Measurements from ENCODE around the gene NLRX1.
"Not testable (repeated sequence)": the region's sequence is repeated elsewhere in the genome, so short reads cannot be mapped to it uniquely, and the experiment has no call there.

NLRX1 gene, protein sequence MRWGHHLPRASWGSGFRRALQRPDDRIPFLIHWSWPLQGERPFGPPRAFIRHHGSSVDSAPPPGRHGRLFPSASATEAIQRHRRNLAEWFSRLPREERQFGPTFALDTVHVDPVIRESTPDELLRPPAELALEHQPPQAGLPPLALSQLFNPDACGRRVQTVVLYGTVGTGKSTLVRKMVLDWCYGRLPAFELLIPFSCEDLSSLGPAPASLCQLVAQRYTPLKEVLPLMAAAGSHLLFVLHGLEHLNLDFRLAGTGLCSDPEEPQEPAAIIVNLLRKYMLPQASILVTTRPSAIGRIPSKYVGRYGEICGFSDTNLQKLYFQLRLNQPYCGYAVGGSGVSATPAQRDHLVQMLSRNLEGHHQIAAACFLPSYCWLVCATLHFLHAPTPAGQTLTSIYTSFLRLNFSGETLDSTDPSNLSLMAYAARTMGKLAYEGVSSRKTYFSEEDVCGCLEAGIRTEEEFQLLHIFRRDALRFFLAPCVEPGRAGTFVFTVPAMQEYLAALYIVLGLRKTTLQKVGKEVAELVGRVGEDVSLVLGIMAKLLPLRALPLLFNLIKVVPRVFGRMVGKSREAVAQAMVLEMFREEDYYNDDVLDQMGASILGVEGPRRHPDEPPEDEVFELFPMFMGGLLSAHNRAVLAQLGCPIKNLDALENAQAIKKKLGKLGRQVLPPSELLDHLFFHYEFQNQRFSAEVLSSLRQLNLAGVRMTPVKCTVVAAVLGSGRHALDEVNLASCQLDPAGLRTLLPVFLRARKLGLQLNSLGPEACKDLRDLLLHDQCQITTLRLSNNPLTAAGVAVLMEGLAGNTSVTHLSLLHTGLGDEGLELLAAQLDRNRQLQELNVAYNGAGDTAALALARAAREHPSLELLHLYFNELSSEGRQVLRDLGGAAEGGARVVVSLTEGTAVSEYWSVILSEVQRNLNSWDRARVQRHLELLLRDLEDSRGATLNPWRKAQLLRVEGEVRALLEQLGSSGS

DNA sequence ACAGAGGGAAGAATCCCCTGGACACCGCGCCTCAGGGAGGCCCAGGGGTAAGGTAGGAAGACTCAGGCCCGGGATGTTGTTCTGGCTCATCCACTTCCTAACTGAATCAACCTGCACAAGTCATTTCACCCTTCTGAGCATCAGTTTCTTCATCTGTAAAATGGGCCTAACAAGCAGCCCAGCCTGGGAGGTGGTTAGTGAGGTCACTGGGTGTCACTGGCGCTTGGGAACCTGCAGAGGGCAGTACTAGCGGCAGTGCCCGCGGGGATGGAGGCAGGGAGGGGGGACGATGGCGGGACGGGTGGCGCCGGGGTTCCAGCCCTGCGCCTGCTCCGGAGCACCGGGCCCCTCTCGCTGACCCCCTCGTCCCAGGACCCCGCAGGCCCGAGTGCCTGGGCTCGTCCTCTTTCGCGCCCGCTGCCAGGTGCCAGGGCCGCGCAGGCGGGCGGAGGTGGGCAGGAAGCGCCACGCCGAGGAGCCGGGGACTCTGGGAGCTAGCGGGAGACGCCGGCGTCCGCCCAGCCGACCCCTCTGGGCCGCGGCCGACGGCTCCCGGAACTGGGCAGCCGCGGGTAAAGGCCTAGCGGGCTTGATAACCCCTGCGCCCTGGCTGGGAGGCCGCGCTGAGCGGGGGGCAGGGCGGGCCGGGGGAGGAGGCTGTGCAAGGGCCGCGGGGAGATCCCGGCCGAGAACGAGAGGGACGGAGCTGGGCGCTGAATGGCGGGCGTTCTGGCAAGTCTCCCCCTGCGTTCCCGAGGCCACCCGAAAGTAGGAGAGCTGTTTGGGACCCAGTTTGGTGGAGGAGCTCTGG is at the start of gene NLRX1:
Gene NLRX1, plus strand, starts transcription at position 255 of the 811 bp plus-strand sequence. CDS start 2,679 bp downstream, outside the sequence.
- peak; percentile 63 to 66 for DNase-seq

DNA sequence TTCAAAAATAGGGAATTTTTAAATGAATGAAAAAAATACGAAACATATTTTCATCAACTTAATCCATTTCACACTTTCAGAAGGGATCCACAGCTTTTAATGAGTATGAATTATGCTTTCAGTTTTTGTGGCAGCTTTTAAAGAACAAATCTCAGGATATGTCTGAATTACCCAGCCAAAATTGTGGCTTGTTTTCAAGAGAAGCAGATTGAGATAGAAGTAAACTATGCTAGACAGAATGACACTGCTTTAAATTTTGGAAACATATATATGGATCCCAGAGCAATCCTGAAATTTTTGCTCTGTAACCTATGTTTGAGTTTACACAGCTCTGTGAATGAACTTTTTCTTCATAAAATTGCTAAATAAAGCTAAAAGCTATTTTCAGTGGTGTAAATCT is 49.6 kb upstream of the NLRX1 start:
- DNase-seq = no peak

DNA sequence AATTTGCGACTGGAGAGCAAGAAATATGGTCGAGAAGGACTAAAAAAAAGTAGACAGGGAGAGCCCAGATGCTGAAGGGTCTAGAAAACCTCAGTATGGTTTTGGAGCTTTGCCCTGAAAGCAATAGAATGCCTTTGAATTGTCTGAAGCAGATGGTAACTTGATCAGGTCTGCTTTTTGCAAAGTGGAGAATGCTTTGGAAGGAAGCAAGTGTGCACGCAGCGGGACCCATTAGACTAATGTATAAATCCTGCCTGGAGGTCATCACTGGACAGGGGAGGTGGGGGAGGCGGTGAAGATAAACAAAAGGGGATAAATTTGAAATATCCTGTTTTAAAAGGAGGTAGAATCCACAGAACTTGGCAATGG is 47.9 kb upstream of the NLRX1 start:
- DNase-seq = no peak

DNA sequence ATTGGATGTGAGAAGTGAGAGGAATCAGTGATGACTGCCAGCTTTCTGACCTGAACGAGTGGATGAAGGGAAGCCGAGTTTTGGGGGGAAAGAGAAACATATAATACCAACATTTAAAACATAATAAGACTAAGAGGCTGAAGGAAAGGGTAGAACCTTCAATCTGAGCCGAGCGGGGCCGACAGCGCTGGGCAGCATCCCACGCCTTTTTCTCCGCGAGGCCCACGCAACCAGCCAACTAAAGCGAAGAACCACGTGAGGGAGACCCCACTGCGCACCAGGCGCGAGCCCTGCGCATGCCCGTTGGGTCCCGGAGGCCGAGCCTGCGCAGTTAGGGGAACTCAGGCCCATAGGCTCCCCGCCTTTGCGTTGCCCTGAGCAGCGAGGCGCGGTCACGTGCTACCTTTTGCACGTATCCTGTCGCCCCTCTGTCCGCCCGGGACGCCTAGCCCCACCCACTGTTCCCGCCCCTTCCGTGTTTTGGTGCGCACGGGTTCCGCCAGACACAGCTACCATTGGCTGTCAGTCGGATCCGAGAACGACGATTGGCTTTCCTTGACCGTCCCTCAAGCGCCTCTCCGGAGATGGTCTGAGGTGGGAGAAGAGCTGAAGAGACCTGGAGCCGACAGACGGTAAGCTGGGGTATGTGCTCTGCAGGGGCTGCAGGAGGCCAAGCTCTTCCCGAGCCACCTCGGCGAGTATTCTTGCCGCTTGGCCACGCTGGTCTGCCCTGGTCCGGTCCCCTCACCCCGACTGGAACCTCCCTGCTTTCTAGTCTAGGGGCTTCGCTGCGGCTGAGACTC is 47.3 kb upstream of the NLRX1 start, which contains the start of gene HINFP:
Gene HINFP, plus strand, starts transcription at position 573 of the 803 bp plus-strand sequence. CDS start 5,365 bp downstream, outside the sequence.
- DNase-seq = peak; percentile 97 to 98

DNA sequence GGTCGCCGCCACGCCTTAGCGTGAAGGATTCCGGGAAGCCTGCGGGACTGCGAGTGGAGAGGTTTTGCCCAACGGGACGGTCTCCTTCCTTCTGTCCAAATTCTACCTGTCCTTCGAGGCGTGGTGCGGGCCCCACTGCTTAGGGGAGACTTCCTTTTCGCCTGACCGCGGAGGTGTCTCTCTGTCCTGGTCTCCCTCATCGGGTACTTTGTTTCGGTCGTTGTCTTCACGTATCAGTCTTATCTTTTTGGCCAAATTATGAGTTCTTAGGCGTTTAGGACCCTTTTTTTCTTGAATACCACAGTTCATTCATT is 46.8 kb upstream of the NLRX1 start:
- DNase-seq = no peak

DNA sequence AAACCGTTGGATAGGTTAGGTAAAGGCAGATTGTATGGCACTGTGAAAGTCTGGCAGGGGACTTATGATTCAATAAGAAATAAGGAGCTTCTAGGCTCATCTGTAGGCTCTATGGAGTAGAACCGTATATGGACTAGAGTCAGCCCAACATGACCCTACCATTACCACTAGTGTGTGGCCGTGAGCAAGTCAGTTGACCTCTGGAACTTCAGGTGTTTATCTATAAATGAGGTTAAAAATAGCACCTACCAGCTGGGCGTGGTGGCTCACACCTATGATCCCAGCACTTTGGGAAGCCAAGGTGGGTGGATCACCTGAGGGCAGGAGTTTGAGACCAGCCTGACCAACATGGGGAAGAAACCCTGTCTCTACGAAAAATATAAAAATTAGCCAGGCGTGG is 42.7 kb upstream of the NLRX1 start:
- DNase-seq = no peak

DNA sequence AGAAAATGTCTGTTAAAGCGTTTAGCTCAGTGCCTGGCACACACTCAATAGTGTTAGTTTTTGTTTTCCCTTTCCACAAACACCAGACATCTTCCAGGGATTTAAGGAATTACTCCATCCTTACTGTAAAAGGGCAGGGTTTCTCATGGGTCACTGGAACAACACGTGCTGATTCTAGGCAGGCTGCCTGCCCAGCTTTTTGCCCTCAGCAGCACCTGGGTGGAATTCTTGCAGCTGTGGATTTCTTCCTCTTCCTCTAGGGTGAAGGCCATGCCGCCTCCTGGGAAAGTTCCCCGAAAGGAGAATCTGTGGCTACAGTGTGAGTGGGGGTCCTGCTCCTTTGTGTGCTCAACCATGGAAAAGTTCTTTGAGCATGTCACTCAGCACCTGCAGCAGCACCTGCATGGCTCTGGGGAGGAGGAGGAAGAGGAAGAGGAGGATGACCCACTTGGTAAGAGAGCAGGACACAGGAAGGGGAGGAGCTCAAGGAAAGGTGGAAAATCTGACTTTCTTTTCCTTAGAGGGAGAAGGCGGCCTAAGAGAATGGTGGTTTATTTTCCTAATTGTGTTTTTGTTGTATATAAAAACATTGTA is 41.8 kb upstream of the NLRX1 start:
- no peak for DNase-seq

DNA sequence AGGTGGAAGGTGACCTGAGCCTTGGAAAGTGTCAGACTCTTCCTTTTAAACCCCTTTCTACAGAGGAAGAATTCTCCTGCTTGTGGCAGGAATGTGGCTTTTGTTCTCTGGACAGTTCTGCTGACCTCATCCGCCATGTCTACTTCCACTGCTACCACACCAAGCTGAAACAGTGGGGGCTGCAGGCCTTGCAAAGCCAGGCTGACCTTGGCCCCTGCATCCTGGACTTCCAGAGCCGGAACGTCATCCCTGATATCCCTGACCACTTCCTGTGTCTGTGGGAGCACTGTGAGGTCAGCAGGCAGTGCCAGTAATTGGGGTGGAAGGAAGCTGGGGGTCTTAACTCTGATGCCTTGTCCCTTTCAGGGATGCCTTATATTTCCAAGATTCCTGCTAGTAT is 37.9 kb upstream of the NLRX1 start:
- no peak for DNase-seq

DNA sequence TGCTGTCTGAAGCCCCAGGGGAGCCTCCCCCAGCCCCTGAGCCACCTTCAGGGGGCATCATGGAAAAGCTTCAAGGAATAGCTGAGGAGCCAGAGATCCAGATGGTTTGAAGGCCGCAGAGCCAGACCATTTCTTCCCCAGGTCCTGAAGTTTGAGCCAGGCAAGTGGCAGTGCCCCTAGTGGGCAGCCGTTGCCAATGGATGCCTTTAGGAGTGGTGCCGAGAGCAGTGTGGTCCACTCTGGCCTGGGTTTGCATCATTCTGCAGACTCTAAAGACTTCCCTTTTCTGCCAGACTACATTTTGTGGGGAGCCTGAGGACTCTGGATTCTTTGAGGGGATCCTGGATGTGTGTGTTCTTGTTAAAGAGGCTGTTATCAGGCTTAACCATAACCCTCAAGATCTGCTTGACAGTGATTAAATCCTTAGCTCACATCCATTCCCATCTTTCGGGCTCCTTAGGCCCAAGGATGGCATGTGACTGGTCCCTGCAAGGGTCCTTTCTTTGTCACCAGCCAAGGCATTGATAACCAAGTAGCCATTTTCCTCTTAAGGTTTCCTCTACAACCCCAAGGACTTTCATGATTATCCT is 34.0 kb upstream of the NLRX1 start:
- DNase-seq = no peak

DNA sequence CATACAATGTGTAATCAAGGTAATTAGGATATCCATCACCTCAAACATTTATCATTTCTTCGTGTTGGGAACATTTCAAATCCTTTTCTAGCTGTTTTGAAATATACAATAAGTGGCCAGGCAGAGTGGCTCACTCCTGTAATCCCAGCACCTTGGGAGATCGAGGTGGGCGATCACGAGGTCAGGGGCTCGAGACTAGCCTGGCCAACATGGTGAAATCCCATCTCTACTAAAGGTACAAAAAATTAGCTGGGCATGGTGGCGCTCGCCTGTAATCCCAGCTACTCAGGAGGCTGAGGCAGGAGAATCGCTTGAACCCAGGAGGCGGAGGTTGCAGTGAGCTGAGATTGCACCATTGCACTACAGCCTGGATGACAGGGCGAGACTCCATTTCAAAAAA is 29.2 kb upstream of the NLRX1 start:
- DNase-seq = not testable (repeated sequence)

DNA sequence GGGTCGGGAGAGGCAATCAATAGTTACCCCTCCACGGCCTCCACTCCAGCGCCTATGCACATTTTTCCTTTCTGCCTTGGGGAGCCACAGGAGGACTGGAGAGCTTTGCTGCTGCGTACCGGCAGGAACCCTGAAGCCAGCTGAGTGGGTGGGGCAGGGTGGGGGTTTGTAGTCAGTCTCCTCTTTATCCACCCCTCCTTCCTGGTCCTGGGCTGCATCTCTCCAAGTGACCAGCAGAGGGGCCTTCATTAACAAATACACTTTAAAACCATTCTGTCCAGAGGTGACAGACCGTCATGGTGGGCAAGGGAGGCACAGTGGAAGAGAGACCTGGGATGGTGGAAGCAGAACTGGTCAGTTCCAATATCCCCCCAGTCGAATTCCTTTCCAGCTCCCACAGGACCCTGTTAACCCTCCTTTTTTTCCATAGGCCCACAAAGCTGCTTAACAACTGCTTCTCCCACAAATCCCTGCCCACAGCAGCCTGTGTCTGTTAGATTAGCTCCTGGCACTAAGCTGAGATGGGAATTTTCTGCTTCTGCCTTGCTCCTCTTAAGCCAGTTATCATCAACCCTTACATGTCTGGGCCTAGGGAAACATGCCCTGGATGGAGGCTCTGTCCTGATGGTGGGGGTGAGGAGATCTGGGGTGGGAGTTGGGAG is 23.6 kb upstream of the NLRX1 start:
- DNase-seq = peak; percentile 32 to 42

DNA sequence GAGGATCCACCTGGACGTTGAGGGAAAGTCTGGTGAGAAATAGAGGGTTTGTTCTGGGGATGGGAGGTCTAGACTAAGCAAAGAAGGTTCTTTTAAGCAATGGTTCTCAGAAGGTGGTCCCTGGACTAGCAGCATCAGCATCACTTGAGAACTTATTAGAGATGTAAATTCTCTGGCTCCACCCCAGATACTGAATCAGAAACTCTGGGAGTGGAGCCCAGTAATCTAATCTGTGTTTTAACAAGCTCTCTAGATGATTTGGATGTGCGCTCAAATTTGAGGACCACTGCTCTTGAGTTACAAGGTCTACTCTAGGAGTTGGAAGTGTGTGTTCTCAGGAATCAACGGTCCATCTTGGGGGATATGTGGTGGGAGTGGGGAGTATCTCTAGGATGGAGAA is 23.0 kb upstream of the NLRX1 start:
- DNase-seq = no peak

DNA sequence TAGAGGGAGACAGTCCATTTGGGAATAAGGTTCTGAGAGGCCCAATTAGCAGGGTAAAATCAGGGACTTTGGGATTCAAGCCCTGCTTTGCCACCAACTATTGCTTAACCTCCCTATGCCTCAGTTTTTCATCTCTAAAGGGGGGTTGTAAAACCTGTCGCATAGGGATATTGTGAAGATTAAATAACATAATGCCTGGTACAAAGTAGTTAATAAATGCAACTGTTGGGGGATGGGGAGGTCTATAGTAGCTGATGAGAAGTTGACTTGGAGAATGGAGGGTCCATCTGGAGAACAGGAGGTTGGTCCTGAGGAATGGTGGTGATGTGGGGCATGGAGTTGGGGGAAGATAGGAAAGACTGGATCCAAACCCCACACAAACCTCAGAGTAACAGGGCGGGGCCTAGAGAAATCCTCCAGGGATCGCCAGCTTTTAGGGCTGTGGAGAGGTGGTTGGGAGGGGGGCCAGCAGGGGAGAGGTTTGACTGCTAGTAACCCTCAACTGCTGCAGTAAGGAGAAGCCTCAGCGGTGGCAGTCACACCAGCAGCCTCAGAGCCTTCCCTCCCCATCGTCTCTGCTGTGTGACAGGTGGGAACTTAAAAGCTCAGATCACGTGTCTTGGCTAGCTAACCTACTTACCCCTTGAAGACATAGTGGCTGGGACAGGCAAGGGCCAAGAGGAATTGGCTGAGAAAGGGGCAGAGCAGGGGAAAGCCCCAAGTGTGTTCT is 20.8 kb upstream of the NLRX1 start:
- no peak for DNase-seq

DNA sequence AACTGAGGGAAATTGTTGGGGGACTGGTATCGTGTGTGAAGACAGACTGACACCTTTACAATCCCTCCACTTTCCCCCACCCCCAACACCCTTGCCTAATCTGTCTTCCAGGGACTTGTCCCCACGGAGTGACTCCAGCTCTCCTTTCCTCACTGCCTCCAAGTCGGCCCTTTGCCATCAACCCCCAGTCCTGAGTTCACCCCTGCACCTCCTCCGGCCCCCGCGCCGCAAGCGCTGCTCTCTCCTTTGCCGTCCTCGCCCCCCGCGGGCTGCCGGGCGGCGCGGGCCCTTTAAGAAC is 19.9 kb upstream of the NLRX1 start:
- DNase-seq = no peak

DNA sequence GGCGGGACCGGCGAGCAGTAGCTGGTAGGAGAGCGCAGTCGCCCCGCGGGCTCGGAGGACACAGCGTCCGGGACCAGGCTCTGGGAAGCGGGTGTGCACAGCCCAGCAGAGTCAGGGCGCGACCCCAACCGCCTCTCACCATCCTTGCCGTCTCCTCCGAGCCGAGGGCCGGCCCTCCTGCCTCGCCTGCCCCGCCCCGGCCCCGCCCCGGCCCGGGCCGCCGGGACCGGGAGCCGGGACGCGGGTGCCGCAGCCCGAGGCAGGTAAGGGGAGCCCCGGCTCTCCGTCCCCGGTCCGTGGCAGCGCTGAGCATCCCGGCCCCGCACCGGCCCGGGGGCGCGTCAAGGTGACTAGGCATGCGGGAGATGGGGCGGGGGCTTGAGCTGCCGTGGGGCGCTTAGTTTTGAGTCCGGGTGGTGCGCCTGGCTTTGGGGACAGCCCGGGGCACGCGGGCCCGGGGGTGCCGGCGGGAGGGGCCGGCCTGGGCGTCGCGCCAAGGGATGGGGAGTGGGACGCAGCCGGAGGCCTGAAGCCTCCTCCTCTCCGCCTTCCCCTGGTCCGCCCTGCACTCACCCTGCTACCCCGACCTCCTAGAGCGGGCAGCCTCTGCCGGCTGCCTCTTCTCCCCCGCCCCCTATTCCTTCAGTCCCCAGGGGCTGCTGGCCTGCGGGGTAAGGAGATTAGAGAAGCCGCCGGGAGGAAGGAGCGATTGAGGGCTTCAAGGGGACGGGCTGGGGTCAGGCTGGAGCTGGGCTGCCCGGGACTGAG is 19.3 kb upstream of the NLRX1 start, which contains the start of gene ABCG4:
Gene ABCG4, plus strand, starts transcription at position 35 of the 768 bp plus-strand sequence. CDS start 914 bp downstream, outside the sequence.
- no peak for DNase-seq

DNA sequence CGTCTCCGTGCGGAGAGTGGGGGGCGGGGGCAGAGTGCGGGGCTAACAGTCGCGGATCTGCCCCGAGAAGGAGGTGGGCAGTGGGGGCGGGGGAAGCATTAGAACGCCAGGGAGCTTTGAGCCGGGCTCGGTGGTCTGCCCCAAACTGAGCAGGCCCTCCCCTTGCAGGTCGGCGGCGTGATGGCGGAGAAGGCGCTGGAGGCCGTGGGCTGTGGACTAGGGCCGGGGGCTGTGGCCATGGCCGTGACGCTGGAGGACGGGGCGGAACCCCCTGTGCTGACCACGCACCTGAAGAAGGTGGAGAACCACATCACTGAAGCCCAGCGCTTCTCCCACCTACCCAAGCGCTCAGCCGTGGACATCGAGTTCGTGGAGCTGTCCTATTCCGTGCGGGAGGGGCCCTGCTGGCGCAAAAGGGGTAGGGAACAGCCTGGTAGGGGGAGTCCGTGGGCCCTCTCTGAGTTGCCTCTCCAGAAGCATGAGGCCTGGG is 18.7 kb upstream of the NLRX1 start:
- DNase-seq = no peak

DNA sequence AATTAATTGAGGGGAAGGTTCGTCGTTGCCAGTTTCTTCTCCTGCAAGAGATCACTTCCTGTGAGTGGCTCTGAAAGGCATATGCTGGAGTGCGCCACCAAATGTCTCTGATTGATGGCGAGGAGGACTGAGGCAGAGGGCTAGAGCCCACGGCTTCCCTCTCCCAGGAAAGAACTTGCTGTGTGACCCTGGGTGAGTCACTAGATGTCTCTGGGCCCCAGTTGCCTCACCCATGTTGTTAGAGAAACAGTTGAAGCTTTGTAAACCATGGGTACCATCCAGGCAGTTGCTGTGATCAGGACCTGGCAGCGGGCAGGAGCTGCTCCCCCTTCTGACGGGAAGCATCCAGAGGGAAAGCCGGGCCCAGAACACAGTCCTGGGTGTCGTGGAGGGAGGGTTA is 16.5 kb upstream of the NLRX1 start:
- DNase-seq = no peak

DNA sequence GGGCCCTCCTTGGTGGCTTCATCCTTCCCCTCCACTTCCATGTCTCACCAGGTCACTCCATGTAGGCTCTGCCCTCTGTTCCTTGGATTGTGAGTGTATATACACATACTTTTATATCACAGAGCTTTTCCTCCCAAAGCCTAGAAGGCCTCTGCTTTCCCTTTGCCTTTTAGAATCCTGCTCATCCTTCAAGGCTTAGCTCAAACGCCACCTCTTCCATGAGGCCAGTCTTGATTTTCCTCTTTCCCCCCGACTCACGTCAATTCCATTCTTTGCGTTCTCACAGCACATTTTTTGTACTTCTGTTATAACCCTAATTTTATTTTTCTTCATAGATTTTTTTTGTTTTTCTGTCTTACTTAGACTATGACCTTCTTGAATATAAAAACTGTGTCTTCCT is 15.9 kb upstream of the NLRX1 start:
- no peak for DNase-seq
